ENCODE measurements around the gene FHOD3.

GRCh38 chr18:36380173-36380827 is 82.8 kb downstream of the FHOD3 start:
- TF ChIP-seq CTCF (IDR thresholded peaks at IDR 0.05; ENCODE audit: control extremely low read depth in 1 of 3, insufficient read depth in 1 of 3, low read depth in 1 of 3, low read length in 3 of 3) = no peak
- no peak for TF ChIP-seq ZNF274 (IDR thresholded peaks at IDR 0.05; ENCODE audit: borderline replicate concordance, extremely low read depth, low read length)
- no peak for TF ChIP-seq RXRA (IDR thresholded peaks at IDR 0.05; ENCODE audit: insufficient read depth, low read depth, low read length)
